ENCODE results near the gene PLCD1.
"Not testable (repeated sequence)": the region's sequence is repeated elsewhere in the genome, so short reads cannot be mapped to it uniquely, and the experiment has no call there.

Gene PLCD1

DNA sequence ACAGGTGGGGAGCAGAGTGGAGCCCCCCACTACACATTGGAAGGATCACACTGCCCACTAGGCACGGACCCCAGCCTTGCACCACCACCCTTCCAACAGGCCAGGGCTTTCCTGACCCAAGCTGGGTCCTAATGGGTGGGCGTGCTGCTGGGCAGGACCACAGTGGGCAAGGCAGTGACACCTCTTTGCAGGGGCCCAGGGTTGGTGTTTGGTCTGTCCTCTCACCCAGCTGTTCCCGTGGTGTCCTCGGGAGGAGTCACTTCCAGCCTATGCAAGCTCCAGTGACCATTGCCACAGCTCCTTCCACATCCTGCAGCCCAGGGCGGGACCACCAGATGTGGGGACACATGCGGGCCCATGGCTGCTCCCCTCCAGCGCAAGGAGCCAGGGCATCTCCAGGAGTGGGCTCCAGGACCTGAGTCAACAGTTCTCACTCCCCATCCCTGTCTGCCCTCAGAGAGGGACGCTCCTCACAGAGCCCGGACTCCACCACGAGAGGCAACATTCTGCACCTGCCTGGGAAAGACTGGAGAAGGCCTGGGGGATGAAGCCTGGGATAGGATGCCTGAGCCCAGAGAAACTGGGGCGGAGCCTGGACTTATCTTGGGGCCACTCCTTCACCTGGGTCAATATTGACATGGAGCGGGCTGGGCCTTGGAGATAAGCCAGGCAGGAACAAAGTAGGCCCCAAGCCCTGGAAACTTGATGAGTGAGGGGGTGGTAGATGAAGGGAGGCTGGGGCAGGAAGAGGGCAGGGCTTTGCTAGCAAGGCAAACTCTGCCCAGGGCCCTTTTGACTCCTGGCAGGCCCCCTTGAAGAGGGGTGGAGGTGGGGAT is 42.7 kb downstream of the PLCD1 start:
- DNase-seq (ENCODE audit: low spot score) = peak; percentile 62

DNA sequence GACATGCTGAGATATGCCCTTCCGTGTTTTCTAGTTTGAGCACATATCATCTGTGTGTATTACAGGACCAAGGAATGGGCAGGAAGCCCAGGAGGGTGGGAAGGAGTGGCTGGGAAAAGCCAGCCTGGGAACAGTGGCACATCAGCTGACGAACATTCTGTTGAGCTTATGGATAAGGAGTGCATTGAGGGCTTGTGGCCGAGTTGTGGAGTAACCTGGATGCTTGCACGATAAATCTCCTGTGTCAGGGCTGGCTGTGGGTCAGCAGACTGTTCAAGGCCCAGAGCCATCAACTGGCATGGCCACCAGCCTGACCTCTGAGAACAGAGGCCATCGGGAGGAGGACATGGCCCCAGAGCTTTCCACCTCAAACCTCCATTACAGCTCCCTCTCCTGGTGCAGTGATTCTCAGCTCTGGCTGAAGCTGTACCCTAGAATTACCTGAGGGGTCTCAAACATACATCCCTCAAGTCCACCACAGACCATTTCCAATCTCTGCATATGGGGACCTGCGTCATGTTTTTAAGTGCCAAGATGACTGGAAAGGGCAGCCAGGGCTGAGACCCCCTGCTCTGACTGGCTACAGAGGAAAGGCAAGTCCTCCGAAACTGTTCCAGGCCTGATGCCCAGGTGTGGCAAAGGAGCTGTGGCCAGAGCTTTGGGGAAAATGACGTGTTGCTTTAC is 43.7 kb downstream of the PLCD1 start:
- DNase-seq (ENCODE audit: low spot score) = peak; percentile 60

DNA sequence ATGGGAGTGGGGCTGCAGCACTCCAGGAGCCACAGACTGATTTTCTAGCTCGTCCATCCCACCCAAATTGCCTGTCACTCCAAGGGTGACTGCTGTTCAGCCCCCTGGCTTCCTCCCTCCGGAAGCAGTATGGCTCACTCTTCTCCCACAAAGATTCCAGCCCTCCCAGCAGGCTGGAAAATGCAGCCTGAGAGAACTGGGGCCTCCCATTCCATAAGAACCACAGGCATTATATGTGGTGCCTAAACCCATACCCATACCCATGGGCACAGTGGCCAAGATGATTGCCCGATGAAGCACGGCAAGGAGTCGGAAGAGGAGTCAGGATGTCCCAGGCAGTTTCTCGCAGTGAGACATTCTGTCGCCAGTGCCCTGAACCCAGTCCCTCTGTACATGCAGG is 44.8 kb downstream of the PLCD1 start:
- peak; percentile 46 for DNase-seq (ENCODE audit: low spot score)

DNA sequence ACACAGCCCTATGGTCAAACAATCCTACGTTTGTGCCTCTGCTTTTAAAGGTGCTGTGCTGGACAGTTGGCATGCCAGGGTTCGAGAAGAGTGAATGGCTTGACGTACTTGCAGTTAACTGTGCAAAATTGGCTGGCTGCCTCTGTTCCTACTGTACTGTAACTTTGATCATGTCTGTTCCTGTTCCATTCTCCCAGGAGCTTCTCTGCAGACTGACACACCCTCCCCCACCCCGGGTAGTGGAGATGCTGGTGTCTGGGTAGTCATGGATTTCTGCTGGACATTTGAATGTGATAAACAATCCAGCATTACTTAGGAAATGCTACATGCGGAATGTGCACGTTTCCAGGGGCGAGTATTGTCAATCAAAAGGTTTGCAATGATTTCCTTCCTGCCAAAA is 45.4 kb downstream of the PLCD1 start:
- DNase-seq (ENCODE audit: low spot score) = no peak

DNA sequence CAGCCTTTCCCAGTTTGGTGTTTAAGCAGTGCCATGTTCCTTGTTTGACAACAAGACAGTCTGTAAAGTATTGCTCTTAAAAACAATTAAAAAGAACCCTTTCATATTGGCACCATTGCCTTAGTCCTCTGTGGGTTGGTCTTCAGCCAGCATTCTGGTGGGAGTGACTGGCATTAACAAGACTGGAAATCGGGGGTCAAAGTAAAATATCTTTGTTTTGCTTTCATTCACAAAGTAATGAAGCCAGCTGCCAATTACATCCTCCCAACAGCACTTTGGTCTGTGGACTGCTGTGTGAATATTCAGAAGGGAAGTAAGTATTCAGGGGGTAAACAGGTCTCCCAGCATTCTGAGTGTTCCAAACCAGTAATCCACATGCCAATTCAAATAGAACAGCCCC is 47.1 kb downstream of the PLCD1 start:
- peak; percentile 1 for DNase-seq (ENCODE audit: low spot score)

DNA sequence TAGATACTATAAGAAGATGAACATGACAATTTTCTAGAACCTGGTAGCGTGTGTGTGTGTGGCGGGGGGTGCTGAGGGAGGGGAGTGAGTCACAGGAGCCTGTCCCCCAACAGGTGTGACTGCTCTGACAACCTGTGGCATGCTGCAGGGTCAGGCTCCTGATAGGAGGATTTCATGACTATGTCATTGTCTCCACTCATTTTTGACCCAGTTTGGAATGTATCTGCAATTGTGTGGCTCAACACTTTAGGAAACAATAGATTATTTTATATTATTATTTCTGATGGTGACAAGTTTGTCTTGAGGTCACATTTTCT is 48.1 kb downstream of the PLCD1 start:
- peak; percentile 34 for DNase-seq (ENCODE audit: low spot score)

DNA sequence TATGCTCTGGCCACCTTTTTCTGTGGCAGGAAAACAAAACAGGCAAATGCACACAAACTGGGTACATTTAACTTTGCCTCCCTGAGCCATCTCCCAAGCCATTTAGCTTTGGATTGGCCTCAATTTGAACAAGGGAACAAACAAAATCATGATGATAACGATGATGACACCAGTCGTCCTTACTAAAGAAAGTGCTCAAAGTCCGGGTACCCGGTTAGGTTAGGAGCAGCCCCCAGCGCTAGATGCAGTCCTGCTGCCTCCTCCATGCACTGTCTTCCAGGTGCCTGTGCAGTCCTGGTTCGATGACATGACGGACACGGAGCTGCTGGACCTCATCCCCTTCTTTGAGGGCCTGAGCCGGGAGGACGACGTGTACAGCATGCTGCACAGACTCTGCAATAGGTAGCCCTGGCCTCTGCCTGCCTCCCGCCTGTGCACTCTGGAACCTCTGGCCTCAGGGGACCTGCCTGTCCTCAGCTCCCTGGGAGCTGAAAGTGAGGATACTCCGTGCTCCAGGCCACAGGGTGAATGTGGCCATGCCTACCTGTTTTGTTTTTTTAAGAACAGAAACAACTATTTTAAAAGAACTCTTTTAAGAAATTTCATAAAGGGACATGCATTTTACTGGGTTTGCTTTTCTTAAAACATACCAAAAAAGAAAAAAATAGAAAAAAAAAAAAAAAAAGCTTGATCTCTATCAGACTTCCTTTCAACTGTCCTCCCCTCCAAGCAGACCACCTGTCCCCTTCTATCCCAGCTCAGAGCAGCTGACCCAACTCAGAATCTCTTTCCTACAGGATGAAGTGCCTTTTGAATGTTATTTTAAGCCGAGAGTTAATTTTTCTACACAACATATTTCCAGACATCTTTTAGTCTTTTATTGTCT is 48.7 kb downstream of the PLCD1 start:
- DNase-seq (ENCODE audit: low spot score) = peak; percentile 31

DNA sequence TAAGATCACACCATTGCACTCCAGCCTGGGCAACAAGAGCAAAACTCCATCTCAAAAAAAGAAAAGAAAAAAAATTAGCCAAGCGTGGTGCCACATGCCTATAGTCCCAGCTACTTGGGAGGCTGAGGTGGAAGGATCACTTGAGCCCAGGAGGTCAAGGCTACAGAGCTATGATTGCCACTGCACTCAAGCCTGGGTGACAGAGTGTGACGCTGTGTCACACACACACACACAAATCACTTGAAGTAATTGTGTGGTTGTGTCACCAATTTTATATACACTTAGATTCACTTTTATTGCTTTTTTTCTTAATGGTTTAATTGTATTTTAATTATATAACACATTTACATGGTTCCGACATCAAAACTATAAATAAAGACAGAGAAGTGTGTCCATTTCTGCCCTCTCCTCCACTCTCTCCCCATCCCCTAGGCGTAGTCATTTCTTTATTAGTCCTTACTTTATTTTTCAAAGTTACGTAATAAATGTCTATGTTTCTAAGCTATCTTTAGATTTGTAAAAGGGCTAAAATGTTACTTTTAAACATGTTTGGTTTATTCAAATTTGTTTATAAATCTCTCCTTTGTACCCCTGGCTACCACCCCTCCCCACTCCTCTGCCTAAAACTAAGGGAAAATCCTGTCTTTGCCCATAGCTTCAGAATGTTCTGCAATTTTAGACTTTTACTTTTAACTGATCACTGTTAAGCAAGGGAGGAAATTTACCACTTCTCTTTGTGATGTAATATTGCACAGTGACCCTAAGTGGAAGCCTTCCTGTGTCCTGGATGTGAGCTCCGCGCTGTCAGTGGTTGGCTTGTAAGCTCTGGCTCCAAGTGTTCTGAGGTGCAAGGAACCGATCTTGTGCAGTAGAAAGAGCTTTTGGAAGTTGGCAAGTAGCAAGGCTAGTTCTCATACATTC is 49.6 kb downstream of the PLCD1 start:
- DNase-seq (ENCODE audit: low spot score) = no peak

DNA sequence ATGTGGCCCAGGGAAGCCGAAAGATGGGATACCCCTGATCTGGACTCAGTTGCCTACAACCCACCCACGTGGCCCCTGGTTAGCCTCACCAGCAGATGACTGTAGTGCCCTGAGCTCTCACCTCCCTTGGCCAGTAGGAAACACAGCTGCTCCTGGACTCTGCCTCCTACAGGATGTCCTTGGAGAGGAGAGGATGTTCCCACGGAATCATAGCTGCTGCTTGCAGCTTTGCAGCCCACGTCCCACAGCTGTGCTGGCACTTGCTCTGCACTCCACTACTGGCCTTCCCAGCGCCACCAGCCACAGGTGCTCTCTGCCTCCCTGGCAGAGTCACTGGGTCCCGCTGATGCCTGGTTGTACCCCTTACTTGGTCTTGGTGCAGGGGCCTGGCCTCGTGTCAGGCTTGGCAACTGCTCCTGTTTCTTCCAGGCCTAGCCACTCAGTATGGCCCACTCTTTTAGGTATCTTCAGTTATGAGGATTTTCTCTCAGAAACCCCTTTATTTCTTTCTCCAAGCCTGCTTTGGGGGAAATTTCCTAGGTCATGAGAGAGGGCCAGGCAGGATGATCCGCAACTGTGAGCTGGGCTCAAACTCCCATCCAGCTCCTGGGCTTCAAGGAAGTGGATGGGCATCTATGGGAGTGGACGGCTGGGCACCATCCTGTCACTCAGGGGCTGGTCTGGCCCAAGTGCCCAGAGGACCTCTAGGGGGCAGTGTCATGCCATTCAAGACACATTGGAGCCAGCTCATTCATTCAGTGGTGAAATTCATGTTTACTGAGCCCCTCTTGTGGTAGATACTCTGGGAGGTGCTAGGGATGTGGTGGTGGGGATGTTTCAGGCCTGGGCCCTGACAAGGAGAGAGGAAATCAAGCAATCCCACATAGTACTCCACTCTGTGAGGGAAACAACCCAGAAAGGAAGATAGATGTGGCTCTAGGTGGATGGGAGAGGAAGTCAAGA is 55.0 kb downstream of the PLCD1 start:
- peak; percentile 66 for DNase-seq (ENCODE audit: low spot score)

DNA sequence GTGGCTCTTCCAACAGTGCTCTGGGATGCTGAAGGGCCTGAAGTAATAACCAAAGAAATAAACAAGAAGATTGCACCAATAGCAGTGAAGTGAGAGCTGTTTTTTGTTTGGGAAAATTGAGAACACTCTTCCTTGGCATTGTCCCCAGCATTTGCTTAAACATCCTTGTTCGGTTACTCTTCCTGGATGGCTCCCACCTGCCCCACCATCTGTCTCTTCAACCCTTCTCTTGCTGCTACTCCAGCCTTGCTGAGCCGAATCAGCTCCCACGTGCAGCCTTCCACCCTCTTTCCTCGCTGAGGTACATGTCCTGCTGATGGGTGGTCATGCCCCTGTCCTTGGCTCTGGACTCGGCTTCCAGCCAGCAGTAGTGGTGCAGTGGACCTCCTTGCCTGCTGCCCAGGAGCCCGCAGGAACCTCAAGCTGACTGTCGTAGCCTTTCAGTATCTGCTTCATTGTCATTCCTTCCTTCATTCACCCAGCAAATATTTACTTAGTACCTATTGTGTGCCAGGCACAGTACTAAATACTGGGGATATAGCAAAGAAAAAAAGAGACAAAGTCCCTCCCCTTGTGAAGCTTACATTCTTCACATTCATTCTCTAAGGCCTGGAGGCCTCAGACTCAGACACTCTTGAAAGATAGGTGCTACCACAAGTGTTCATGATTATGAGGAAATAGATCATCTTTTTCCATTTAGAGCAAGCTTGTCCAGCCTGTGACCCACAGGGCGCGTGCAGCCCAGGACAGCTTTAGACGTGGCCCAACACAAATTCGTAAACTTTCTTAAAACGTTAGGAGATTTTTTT is 56.0 kb downstream of the PLCD1 start:
- DNase-seq (ENCODE audit: low spot score) = peak; percentile 31

DNA sequence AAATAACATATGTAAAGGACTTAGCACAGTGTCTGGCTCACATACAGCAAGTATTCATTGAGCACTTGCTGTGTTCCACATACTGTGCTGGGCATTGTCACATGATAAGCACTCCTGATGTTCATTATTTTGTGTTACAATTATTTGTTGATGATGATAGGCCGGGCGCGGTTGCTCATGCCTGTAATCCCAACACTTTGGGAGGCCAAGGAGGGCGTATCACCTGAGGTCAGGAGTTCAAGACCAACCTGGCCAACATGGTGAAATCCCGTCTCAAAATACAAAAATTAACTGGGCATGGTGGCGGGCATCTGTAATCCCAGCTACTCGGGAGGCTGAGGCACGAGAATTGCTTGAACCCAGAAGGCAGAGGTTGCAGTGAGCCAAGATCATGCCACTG is 57.4 kb downstream of the PLCD1 start:
- DNase-seq (ENCODE audit: low spot score) = not testable (repeated sequence)

DNA sequence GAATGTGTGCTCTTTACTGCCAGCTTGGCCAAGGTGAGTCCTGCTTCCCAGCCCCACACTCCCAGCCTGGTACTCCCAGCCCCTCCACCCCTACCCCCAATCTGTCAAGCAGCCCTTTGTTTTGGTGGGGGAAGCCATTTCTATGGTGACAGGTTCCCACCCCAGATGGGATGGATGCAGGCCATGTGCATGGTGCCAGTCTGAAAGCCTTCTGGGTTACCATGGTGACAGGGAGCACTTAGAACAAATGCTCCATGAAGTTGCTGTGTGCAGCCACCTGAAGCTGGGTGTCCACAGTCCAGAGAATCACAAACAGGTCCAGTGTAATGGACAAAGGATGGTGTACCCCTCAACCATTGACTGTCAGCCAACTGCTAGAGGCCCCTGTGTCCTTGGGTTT is 58.0 kb downstream of the PLCD1 start:
- peak; percentile 50 for DNase-seq (ENCODE audit: low spot score)

DNA sequence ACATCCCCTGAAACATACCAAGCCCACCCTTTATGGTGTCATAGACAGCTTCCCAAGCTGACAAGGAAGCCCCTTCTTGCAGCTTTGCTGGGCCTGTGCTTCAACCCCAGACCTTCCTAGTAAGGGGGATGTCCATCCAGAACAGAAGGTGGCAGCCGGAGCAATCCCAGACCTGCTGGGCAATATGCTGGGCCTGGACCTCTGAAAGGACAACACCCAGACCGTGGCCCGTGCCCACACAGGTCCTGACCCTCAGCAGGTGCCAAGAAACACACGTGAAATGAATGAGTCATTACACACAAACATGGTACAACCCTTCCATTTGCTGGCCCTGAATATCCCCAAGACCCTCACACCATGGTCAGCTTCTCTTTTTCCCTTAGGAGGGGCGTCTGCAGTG is 58.6 kb downstream of the PLCD1 start:
- peak; percentile 58 for DNase-seq (ENCODE audit: low spot score)

DNA sequence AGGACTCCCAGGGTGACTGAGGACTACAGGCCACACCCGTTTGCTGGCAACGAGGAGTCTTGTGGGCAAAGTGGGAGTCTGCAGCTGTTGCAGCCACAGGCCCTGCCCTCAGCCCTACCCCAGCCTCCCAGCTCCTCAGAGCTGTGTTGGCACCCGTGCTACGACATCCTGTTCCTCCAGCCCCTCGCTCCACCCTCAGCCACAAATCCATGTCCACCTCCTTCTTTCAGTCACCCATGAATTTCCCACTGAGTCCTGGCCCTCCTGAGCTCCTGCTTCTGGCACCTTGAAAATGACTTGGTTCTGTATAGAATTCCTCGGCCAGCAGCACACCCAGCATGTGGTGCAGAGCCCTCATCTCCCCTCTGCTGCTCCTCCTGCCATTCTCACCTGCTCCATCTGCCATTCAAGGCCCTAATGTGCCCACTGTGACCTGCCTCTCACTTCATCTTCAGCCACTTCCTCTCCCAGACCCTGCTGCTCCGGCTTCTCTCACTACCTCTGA is 59.8 kb downstream of the PLCD1 start:
- no peak for DNase-seq (ENCODE audit: low spot score)

DNA sequence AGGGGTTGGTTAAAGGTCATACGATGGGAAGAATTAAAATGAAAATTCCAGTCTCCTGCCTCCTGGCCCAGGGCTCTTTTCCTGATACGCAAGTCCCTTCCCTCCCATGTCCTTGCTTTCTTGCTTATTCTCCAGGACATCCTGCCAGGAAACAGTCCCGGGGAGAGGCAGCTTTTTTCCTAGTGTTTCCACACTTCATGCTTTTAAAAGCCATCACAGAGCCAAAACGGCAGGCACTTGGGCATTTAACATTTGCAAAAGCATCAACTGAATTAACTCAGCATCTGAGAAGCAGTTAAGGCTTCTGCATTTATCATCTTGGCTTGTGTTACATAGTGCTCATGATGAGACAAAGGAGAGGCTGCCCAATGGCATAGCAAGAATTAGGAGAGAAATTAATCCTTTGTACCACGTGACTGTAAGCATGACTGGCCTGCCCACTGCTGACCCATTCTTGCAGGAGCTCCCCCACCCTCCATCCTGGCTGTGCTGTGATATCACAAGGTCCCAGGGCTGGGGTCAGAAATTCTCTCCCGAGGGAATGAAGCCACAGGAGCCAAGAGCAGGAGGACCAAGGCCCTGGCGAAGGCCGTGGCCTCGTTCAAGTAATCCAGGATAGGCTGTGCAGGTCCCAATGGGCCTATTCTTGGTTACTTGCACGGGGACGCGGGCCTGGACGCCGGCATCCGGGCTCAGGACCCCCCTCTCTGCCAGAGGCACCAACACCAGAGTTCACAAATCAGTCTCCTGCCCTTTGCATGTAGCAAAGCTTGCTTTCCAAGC is 60.4 kb downstream of the PLCD1 start:
- no peak for DNase-seq (ENCODE audit: low spot score)

DNA sequence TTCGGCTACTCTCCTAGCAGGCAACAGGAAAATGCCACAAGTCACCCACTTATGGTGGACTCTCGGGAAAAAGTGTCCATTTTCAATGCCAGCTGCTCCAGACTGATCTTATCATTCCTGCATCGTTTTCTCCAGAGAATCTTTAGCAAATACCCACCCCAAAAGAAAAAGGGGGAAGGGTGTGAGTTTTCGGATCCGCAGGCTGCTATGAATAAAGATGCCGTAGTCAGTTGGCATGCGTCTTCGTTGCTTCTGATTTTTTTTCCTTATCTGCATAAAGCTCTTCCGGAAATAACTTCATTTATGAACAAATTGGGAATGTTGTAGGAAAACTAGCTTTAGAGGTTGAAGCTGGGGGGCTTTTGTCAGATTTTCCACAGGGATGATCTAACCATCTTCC is 61.2 kb downstream of the PLCD1 start:
- DNase-seq (ENCODE audit: low spot score) = no peak

DNA sequence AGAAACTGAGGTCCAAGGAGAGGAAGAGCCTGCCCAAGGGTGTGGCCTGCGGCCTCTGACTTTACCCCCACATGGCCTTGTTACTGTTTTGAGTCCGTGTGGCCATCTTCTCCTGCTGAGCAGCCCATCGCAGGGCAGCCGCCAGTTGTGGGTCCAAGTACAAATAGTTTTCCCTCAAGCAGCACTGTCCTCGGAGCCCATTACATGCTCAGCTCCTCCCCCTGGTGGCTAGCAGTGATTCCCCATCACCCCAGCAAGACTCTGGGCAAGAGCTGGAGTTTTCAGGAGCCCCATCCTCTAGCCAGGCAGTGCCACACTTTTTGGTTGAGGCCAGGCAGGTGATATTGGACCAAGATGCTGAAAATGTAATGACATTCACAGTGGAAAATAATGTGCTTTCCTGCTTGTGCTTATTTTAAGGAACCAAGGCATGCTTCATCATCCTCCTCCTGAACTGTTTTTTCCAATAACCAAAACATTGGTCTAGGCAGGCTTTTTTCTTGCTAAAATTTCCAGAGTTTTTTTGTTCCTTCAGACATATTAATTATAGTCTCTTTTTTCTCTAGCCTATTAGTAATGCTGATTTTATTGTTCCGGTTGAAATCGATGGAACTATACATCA is 62.1 kb downstream of the PLCD1 start:
- DNase-seq (ENCODE audit: low spot score) = no peak

DNA sequence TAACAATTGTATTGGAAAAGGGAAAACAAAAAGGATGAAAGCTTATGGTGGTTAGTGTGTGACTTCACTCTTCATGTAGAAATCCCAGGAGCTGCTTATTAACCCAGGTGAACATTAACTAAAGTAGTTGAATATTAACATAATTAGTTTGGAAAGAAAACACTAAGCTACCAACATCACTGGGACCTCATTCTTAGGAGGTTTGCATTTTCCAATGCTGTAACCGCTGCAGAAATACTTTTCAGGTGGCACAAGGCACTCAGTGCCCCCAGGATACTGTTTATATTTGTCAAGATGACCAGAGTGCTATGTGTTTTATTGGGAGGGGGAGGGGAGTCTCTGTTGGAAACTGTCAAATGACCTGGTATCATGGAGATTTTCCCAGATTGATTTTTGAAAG is 64.7 kb downstream of the PLCD1 start:
- no peak for DNase-seq (ENCODE audit: low spot score)

All from left forelimb (tissue), 1 donor.